HEK293 (cell line): ENCODE data around the gene DDB1.
A peak's percentile ranks its signal among the peaks of the same experiment; 100 is the strongest.

Experiments used
- CTCF ChIA-PET: fragments of 350-600 bp; formaldehyde crosslinking; extraction: SDS; loops from one replicate; lab custom pipeline; 2021; ENCODE audit warnings: antibody characterized with exemption; lab: Yijun Ruan, JAX
- POLR2A ChIA-PET: fragments of 300-600 bp; formaldehyde crosslinking; extraction: SDS; loops from one replicate; lab custom pipeline; 2020; ENCODE audit warnings: antibody characterized with exemption, inconsistent platforms; lab: Yijun Ruan, JAX
- H3K27ac ChIP-seq: fragments of 200-500 bp; sonication (Bioruptor generic); 2 replicates; pipeline ENCODE4 v1.5.1; 2014; ENCODE audit warnings: low read depth, low read length, control low read depth, inconsistent platforms; ENCODE audit errors: extremely low read depth
- H3K36me3 ChIP-seq, 2 experiments: fragments of 200-500 bp in 1 of 2; sonication (Bioruptor generic) in 1 of 2; 1 replicate in 1 of 2; 2 replicates in 1 of 2; pipeline ENCODE4 v1.5.1; 2014 to 2017; ENCODE audit warnings: inconsistent platforms in 2 of 2, low read length in 2 of 2; ENCODE audit not compliant: control insufficient read depth in 2 of 2, insufficient read depth in 1 of 2
- H3K4me1 ChIP-seq: fragments of 200-500 bp; sonication (Bioruptor generic); 2 replicates; pipeline ENCODE4 v1.5.1; 2014; ENCODE audit warnings: mild to moderate bottlenecking, low read length, inconsistent platforms; ENCODE audit not compliant: control insufficient read depth, insufficient read depth
- H3K4me3 ChIP-seq: 2 replicates; pipeline ENCODE4 v1.5.1; 2011; ENCODE audit warnings: low read depth, mild to moderate bottlenecking, control low read depth, low read length, moderate library complexity
- H3K9me3 ChIP-seq: fragments of 200-500 bp; sonication (Bioruptor generic); 2 replicates; pipeline ENCODE4 v1.5.1; 2014; ENCODE audit warnings: low read depth, low read length, inconsistent platforms; ENCODE audit not compliant: control insufficient read depth, insufficient read depth
- BCL11B ChIP-seq: fragments of 450-650 bp; formaldehyde crosslinking; IDR thresholded peaks from 2 replicates; pipeline ENCODE4 v1.5.1; 2016; ENCODE audit warnings: low read depth, missing biosample characterization, missing genetic modification characterization
- GFI1B ChIP-seq: fragments of 450-650 bp; formaldehyde crosslinking; IDR thresholded peaks from 2 replicates; pipeline ENCODE4 v1.5.1; 2016; ENCODE audit warnings: missing biosample characterization, missing genetic modification characterization
- KLF1 ChIP-seq: fragments of 450-650 bp; formaldehyde crosslinking; IDR thresholded peaks from 2 replicates; pipeline ENCODE4 v1.5.1; 2016; ENCODE audit warnings: missing biosample characterization, missing genetic modification characterization
- KLF16 ChIP-seq: fragments of 450-650 bp; formaldehyde crosslinking; IDR thresholded peaks from 2 replicates; pipeline ENCODE4 v1.5.1; 2017; ENCODE audit warnings: missing biosample characterization, missing genetic modification characterization
- MYNN ChIP-seq: fragments of 450-650 bp; formaldehyde crosslinking; IDR thresholded peaks from 2 replicates; pipeline ENCODE4 v1.5.1; 2016; ENCODE audit warnings: missing biosample characterization, missing genetic modification characterization, borderline replicate concordance
- TRIM28 ChIP-seq: IDR thresholded peaks from 2 replicates; pipeline ENCODE4 v1.6.1; 2011; ENCODE audit warnings: low read length, control low read depth, borderline replicate concordance
- WT1 ChIP-seq: fragments of 450-650 bp; formaldehyde crosslinking; IDR thresholded peaks from 2 replicates; pipeline ENCODE4 v1.5.1; 2016; ENCODE audit warnings: missing biosample characterization, missing genetic modification characterization
- ZBTB17 ChIP-seq: fragments of 450-650 bp; formaldehyde crosslinking; IDR thresholded peaks from 2 replicates; pipeline ENCODE4 v1.5.1; 2016; ENCODE audit warnings: missing biosample characterization, missing genetic modification characterization
- ZFP37 ChIP-seq: fragments of 450-650 bp; formaldehyde crosslinking; IDR thresholded peaks from 2 replicates; pipeline ENCODE4 v1.5.1; 2016; ENCODE audit warnings: missing biosample characterization, missing genetic modification characterization
- ZNF121 ChIP-seq: fragments of 450-650 bp; formaldehyde crosslinking; IDR thresholded peaks from 2 replicates; pipeline ENCODE4 v1.5.1; 2016; ENCODE audit warnings: missing biosample characterization, missing genetic modification characterization
- ZNF140 ChIP-seq: fragments of 450-650 bp; formaldehyde crosslinking; IDR thresholded peaks from 2 replicates; pipeline ENCODE4 v1.5.1; 2016; ENCODE audit warnings: missing biosample characterization, missing genetic modification characterization
- ZNF350 ChIP-seq: fragments of 450-650 bp; formaldehyde crosslinking; IDR thresholded peaks from 2 replicates; pipeline ENCODE4 v1.5.0; 2017; ENCODE audit warnings: missing biosample characterization, mild to moderate bottlenecking, missing genetic modification characterization
- ZNF501 ChIP-seq: fragments of 450-650 bp; formaldehyde crosslinking; IDR thresholded peaks from 2 replicates; pipeline ENCODE4 v1.5.1; 2016; ENCODE audit warnings: missing biosample characterization, missing genetic modification characterization
- ZNF510 ChIP-seq: fragments of 450-650 bp; formaldehyde crosslinking; IDR thresholded peaks from 2 replicates; pipeline ENCODE4 v1.5.1; 2018; ENCODE audit warnings: mild to moderate bottlenecking, missing genetic modification characterization, missing biosample characterization; ENCODE audit not compliant: insufficient replicate concordance
- ZNF621 ChIP-seq: fragments of 450-650 bp; formaldehyde crosslinking; IDR thresholded peaks from 2 replicates; pipeline ENCODE4 v1.5.1; 2017; ENCODE audit warnings: missing biosample characterization, missing genetic modification characterization
- ZNF654 ChIP-seq: fragments of 450-650 bp; formaldehyde crosslinking; IDR thresholded peaks from 2 replicates; pipeline ENCODE4 v1.5.1; 2016; ENCODE audit warnings: low read depth, missing biosample characterization, missing genetic modification characterization
- TF ChIP-seq, protein P1 (sequence below): fragments of 450-650 bp; formaldehyde crosslinking; IDR thresholded peaks from 2 replicates; pipeline ENCODE4 v1.5.1; 2017; ENCODE audit warnings: missing biosample characterization, missing genetic modification characterization

DDB1 gene

DNA sequence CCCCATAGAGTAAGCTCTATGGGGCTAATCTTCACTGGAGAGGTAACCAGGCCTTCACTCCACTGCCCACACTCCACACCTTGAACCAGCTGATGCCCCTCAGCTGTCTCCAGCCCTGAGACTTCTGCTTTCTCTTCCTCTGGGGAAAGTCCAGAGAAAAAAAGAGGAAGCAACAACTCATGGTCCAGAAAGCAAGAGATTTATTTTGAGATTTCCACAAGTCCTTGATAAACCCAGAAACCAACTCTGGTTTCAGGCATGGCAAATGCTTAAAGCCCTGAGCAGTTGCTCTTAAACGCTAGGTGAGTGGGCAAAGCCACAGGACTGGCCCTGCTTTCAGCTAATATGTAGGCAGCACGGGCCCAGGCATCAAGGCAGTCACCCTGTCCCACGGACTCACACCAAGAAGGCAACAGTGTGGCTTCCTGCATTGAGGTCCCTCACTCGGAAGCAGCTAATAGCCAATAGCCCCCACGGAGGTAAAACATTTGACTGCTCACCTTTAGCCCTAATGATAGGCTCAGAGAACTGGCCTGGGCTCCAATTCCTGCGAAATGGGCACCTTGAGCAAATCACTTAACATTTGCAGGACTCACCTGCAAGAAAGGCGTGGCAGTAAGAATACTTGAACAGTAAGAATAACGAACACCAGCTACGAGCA lies 24.5 kb upstream of the DDB1 start (continued):
- TF ChIP-seq BCL11B (tag by site-specific recombination) = no peak
- TF ChIP-seq ZNF621 (tag by site-specific recombination) = no peak
- TF ChIP-seq TRIM28 = no peak
- no peak for TF ChIP-seq KLF16 (tag by site-specific recombination)
- TF ChIP-seq, protein P1, sequence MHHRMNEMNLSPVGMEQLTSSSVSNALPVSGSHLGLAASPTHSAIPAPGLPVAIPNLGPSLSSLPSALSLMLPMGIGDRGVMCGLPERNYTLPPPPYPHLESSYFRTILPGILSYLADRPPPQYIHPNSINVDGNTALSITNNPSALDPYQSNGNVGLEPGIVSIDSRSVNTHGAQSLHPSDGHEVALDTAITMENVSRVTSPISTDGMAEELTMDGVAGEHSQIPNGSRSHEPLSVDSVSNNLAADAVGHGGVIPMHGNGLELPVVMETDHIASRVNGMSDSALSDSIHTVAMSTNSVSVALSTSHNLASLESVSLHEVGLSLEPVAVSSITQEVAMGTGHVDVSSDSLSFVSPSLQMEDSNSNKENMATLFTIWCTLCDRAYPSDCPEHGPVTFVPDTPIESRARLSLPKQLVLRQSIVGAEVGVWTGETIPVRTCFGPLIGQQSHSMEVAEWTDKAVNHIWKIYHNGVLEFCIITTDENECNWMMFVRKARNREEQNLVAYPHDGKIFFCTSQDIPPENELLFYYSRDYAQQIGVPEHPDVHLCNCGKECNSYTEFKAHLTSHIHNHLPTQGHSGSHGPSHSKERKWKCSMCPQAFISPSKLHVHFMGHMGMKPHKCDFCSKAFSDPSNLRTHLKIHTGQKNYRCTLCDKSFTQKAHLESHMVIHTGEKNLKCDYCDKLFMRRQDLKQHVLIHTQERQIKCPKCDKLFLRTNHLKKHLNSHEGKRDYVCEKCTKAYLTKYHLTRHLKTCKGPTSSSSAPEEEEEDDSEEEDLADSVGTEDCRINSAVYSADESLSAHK = no peak
- TF ChIP-seq ZNF510 (tag by site-specific recombination) = no peak
- no peak for TF ChIP-seq ZNF350 (tag by site-specific recombination)
- TF ChIP-seq ZNF654 (tag by site-specific recombination) = no peak

GRCh38 chr11:61356706-61357105 lies 23.8 kb upstream of the DDB1 start:
- ChIA-PET CTCF (interaction anchor here (9.6 kb wide), 1 partner anchor 20 kb away, joined by 69 read pairs; no protein-coding TSS in a partner anchor), POLR2A (no interaction called here)
- H3K4me3 ChIP-seq = no peak overlapping the region
- TF ChIP-seq ZNF501 (tag by site-specific recombination) = no peak
- no peak for TF ChIP-seq MYNN (tag by site-specific recombination)
- no peak for TF ChIP-seq ZBTB17 (tag by site-specific recombination)
- TF ChIP-seq ZFP37 (tag by site-specific recombination) = no peak
- peaks cover 2% of the 10 kb centered on the region; the same call in 1 of the 2 replicates for H3K4me1 ChIP-seq
- H3K9me3 ChIP-seq = no peaks in the 10 kb centered on the region
- H3K27ac ChIP-seq = no peak overlapping the region
- peaks cover 0 to 22% of the 10 kb centered on the region in 2 experiments; a peak in 2 of 3 replicates for H3K36me3 ChIP-seq

DNA sequence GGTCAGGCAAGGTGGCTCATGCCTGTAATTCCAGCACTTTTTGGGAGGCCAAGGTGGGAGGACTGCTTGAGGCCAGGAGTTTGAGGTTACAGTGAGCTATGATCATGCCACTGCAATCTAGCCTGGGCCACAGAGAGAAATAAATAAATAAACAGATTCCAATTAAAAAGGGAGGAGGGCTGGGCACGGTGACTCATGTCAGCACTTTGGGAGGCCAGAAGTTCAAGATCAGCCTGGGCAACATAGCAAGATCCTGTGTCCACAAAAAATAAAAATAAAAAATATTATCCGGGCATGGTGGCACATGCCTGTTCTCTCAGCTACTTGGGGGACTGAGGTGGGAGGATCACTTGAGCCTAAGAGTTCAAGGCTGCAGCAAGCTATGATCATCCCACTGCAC lies 21.3 kb upstream of the DDB1 start:
- H3K36me3 ChIP-seq = peaks cover 0 to 42% of the 10 kb centered on the region in 2 experiments; a peak in 2 of 3 replicates
- H3K4me1 ChIP-seq = no peaks in the 10 kb centered on the region
- CTCF ChIA-PET = interaction anchor here (0.5 to 1.4 kb wide), 2 partner anchors 18 to 74 kb away, joined by 4 to 9 read pairs; no protein-coding TSS in a partner anchor
- no peak overlapping the region for H3K27ac ChIP-seq
- H3K4me3 ChIP-seq = no peak overlapping the region
- POLR2A ChIA-PET = interaction anchor here (0.7 kb wide), 1 partner anchor 20 kb away, joined by 3 read pairs; no protein-coding TSS in a partner anchor
- no peaks in the 10 kb centered on the region for H3K9me3 ChIP-seq
- TF ChIP-seq WT1 (tag by site-specific recombination) (peak; percentile 35; the same call in 1 of the 2 replicates), ZNF121 (peak; percentile 87), ZNF140 (tag by site-specific recombination) (no peak)
- TF ChIP-seq, all 188 proteins: peak for 2

DNA sequence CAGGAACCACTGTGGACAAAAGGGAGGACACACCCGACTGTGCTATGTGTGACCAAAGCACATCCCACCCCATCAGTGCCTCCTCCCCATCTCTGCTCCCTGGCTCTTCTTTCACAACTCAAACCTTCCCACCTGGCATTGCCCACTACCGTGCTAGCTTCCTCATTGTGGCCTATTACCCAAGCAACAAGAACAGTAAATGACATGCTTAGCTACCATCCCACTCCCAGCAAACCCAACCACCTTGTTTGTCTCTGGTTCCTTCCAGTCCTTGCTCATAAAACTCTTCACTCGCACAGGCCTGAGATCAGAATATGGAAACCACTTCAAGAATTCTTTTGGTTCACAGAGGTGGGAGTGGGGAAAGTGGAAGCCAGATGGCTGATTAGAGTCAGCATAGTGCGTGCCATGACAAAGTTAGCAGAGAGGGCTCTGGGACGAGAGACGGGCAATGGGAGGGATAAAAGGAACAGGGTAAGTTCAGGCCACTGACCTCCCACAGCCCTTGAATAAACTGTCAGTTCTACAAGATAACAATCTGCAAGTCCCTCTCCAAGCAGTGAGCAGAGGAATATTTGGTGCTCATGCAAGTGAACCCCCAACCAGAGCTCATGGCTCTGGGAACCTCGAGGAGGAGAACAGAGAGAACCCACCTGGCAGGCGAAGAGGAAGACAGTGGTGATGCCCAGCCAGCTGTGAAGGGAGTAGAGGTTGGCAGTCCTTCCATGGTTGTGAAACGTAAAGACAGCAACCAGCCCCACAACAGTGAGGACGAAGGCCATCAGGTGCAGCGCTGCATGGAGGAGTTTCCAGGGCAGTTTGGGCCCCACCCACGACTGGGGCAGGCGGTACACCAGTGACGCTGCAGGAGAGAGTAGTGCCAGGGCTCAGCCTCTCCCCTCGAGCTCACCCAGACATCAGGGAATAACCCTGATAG lies 20.5 kb upstream of the DDB1 start:
- H3K36me3 ChIP-seq = peaks cover 0 to 50% of the 10 kb centered on the region in 2 experiments; a peak in 2 of 3 replicates
- ChIA-PET POLR2A (interaction anchor here (0.7 to 2.8 kb wide), 2 partner anchors 8 to 20 kb away, joined by 3 to 11 read pairs; partner anchors contain the start of genes CYB561A3 and TMEM138), CTCF (interaction anchor here (0.6 to 1.4 kb wide), 3 partner anchors 17 to 20 kb away, joined by 3 to 9 read pairs (median 3); no protein-coding TSS in a partner anchor)
- no peak overlapping the region for H3K4me3 ChIP-seq
- TF ChIP-seq KLF1 (tag by site-specific recombination) = peak; percentile 48
- no peak for TF ChIP-seq GFI1B (tag by site-specific recombination)
- TF ChIP-seq, all 188 proteins: peak for 1
- no peaks in the 10 kb centered on the region for H3K4me1 ChIP-seq
- H3K9me3 ChIP-seq = no peaks in the 10 kb centered on the region
- H3K27ac ChIP-seq = no peak overlapping the region
